GM21381 (cell line): Measurements from ENCODE around the gene COLEC12.

Source experiments
- ATAC-seq: cut with Tn5 transposase; IDR thresholded peaks from one replicate; pipeline ENCODE4 v1.9.1; 2021; ENCODE audit warnings: mild to moderate bottlenecking, moderate library complexity; ENCODE audit not compliant: unreplicated experiment

The COLEC12 gene

GRCh38 chr18:506801-507200 lies 6.3 kb upstream of the COLEC12 start:
- no peak for ATAC-seq

- no peak for ATAC-seq
Measured at GRCh38 chr18:506264-506663, 5.8 kb upstream of the COLEC12 start.

- peak; percentile 88 for ATAC-seq
Measured at GRCh38 chr18:505483-506122, 5.1 kb upstream of the COLEC12 start.

GRCh38 chr18:501406-501714 lies 859 bp upstream of the COLEC12 start:
- no peak for ATAC-seq

GRCh38 chr18:499776-500631 lies 497 bp downstream of the COLEC12 start:
- no peak for ATAC-seq

- ATAC-seq: no peak
Measured at GRCh38 chr18:498931-499775, 1.3 kb downstream of the COLEC12 start.

- no peak for ATAC-seq
Measured at GRCh38 chr18:497688-498087, 2.8 kb downstream of the COLEC12 start.

GRCh38 chr18:495452-495851 lies 5.0 kb downstream of the COLEC12 start:
- ATAC-seq: no peak

- ATAC-seq: no peak
Measured at GRCh38 chr18:495017-495416, 5.5 kb downstream of the COLEC12 start.

- ATAC-seq: no peak
Measured at GRCh38 chr18:493986-494983, 6.2 kb downstream of the COLEC12 start.

- ATAC-seq: no peak
Measured at GRCh38 chr18:492451-492850, 8.1 kb downstream of the COLEC12 start.

- no peak for ATAC-seq
Measured at GRCh38 chr18:490624-491023, 9.9 kb downstream of the COLEC12 start.

- no peak for ATAC-seq
Measured at GRCh38 chr18:490024-490366, 10.5 kb downstream of the COLEC12 start.

GRCh38 chr18:489244-490023 lies 11.1 kb downstream of the COLEC12 start:
- ATAC-seq: no peak

- no peak for ATAC-seq
Measured at GRCh38 chr18:486929-487740, 13.4 kb downstream of the COLEC12 start.

- peak; percentile 67 for ATAC-seq
Measured at GRCh38 chr18:484749-485464, 15.6 kb downstream of the COLEC12 start.

GRCh38 chr18:478681-479080 lies 21.8 kb downstream of the COLEC12 start:
- ATAC-seq: no peak

- no peak for ATAC-seq
Measured at GRCh38 chr18:477565-477964, 22.9 kb downstream of the COLEC12 start.
